IMR-90 (cell line): ENCODE results near the gene PDE6B.

Source experiments
- BHLHE40 ChIP-seq: fragments of 150-350 bp; IDR thresholded peaks from 2 replicates; pipeline ENCODE4 v1.6.1; 2016; ENCODE audit warnings: mild to moderate bottlenecking, low read depth, low read length
- CEBPB ChIP-seq: IDR thresholded peaks from 2 replicates; pipeline ENCODE4 v1.6.1; 2012; ENCODE audit warnings: low read depth, low read length, improper control_type of control experiment
- CHD1 ChIP-seq: IDR thresholded peaks from 2 replicates; pipeline ENCODE4 v1.6.1; 2012; ENCODE audit warnings: low read depth, low read length, improper control_type of control experiment
- CTCF ChIP-seq: conservative IDR thresholded peaks from 2 replicates; pipeline ENCODE4 v1.5.1; 2012; ENCODE audit warnings: mild to moderate bottlenecking, low read depth, low read length, improper control_type of control experiment
- ELK1 ChIP-seq: fragments of 150-350 bp; IDR thresholded peaks from 2 replicates; pipeline ENCODE4 v1.6.1; 2016; ENCODE audit warnings: low read depth, mild to moderate bottlenecking, low read length, moderate library complexity, borderline replicate concordance
- FOS ChIP-seq: fragments of 150-350 bp; IDR thresholded peaks from 2 replicates; pipeline ENCODE4 v1.6.1; 2016; ENCODE audit warnings: low read depth, low read length
- MXI1 ChIP-seq: IDR thresholded peaks from 2 replicates; pipeline ENCODE4 v1.6.1; 2012; ENCODE audit warnings: low read depth, mild to moderate bottlenecking, low read length, moderate library complexity, borderline replicate concordance
- NFE2L2 ChIP-seq: fragments of 150-350 bp; IDR thresholded peaks from 2 replicates; pipeline ENCODE4 v1.6.1; 2016; ENCODE audit warnings: low read depth, mild to moderate bottlenecking, low read length
- POLR2A ChIP-seq: IDR thresholded peaks from 2 replicates; pipeline ENCODE4 v1.6.1; 2012; ENCODE audit warnings: mild to moderate bottlenecking, low read depth, low read length
- RAD21 ChIP-seq: IDR thresholded peaks from 2 replicates; pipeline ENCODE4 v1.6.1; 2012; ENCODE audit warnings: low read length, improper control_type of control experiment
- RCOR1 ChIP-seq: IDR thresholded peaks from 2 replicates; pipeline ENCODE4 v1.6.1; 2012; ENCODE audit warnings: mild to moderate bottlenecking, low read length, improper control_type of control experiment; ENCODE audit not compliant: insufficient replicate concordance
- RFX5 ChIP-seq: IDR thresholded peaks from 2 replicates; pipeline ENCODE4 v1.8.0; 2012; ENCODE audit warnings: low read depth, mild to moderate bottlenecking, low read length, moderate library complexity
- SMC3 ChIP-seq: fragments of 150-350 bp; IDR thresholded peaks from 2 replicates; pipeline ENCODE4 v1.6.1; 2016; ENCODE audit warnings: low read depth, mild to moderate bottlenecking, antibody characterized with exemption, low read length, moderate library complexity
- USF2 ChIP-seq: fragments of 150-350 bp; IDR thresholded peaks from 2 replicates; pipeline ENCODE4 v1.6.1; 2017; ENCODE audit warnings: mild to moderate bottlenecking, antibody characterized with exemption, low read length, low read depth

GRCh38 chr4:680928-681645, 55.7 kb downstream of the PDE6B start:
- TF ChIP-seq USF2, result no peak
- no peak for TF ChIP-seq CTCF
- no peak for TF ChIP-seq POLR2A
- no peak for TF ChIP-seq MXI1
- no peak for TF ChIP-seq SMC3
- TF ChIP-seq CHD1, result no peak
- no peak for TF ChIP-seq FOS
- TF ChIP-seq BHLHE40, result no peak
- no peak for TF ChIP-seq RAD21
- no peak for TF ChIP-seq RFX5
- TF ChIP-seq RCOR1, result no peak
- no peak for TF ChIP-seq CEBPB
- TF ChIP-seq NFE2L2, result no peak
- no peak for TF ChIP-seq ELK1
